Right lobe of liver (tissue), 6 donors: ENCODE measurements around the gene VPS8. TPM values are rescaled to one million over a fixed set of nuclear protein-coding genes. Genes with fewer than 3 reads are reported as not detected.

Experiments used
- ATAC-seq, 4 donors: fragments of 200-7000 bp; cut with Tn5 transposase; one replicate each; pipeline ENCODE4 v1.9.1; 2020; ENCODE audit warnings: mild to moderate bottlenecking in 4 of 4, moderate library complexity in 4 of 4
- DNase-seq, 3 donors: peaks; one replicate each; pipeline ENCODE4 v3.0.0-alpha.2; 2020
- H3K27ac ChIP-seq, 3 donors: fragments of 200-600 bp; one replicate each; pipeline ENCODE4 v1.8.0; 2022
- H3K27me3 ChIP-seq, 2 donors: fragments of 200-600 bp; one replicate each; pipeline ENCODE4 v1.8.0; 2022
- H3K36me3 ChIP-seq, 4 donors: fragments of 200-600 bp; sonication (generic) in 1 of 4; one replicate each; pipeline versions ENCODE4 v1.5.1 to v1.8.0; 2017 to 2022; ENCODE audit warnings: control low read depth in 1 of 4
- H3K4me1 ChIP-seq, 4 donors: fragments of 200-600 bp; sonication (generic) in 1 of 4; one replicate each; pipeline versions ENCODE4 v1.5.1 to v1.8.0; 2017 to 2022; ENCODE audit warnings: control low read depth in 1 of 4
- H3K4me3 ChIP-seq, 3 donors: fragments of 200-600 bp; one replicate each; pipeline ENCODE4 v1.8.0; 2022
- H3K9me3 ChIP-seq, 4 donors: fragments of 200-600 bp; sonication (generic) in 1 of 4; one replicate each; pipeline versions ENCODE4 v1.5.1 to v1.8.0; 2017 to 2022; ENCODE audit warnings: control low read depth in 1 of 4
- POLR2A ChIP-seq: fragments of 450-650 bp; IDR thresholded peaks from one replicate; pipeline ENCODE4 v1.6.1; 2017; ENCODE audit warnings: antibody characterized with exemption, mild to moderate bottlenecking
- WGBS: methylation state at CpG from one replicate; pipeline ENCODE4 v1.1.6; 2018; ENCODE audit warnings: low coverage, low lambda C conversion rate; ENCODE audit not compliant: insufficient coverage; ENCODE audit errors: missing lambda C conversion rate; 5-methylcytosine and 5-hydroxymethylcytosine counted together
- intact Hi-C, 2 donors: fragments of 100-400 bp; cut with DNase I; formaldehyde crosslinking; loops; one replicate each; pipeline versions ENCODE4 v1.11.2 to v1.14.1; 2022
- total RNA-seq, 6 experiments: library from RNA; depleted of rRNA in 2 of 6; stranded (reverse); fragments of >200 nt in 2 of 6; fragmentation: NEBNext Ultra II Directional in 3 of 6; extraction: Animal tissue kit (Norgen Biotek cat#: 25700) in 3 of 6; gene quantifications; one replicate each; pipeline versions ENCODE4 v1.1.0 to v1.2.4, GENCODE V29; 2016 to 2023
- TF ChIP-seq, protein P1 (sequence below), 4 donors: fragments of 200-600 bp in 3 of 4; fragments of 450-650 bp in 1 of 4; IDR thresholded peaks; one replicate each; pipeline versions ENCODE4 v1.5.1 to v1.8.0; 2016 to 2022; ENCODE audit warnings: antibody characterized with exemption in 4 of 4, mild to moderate bottlenecking in 2 of 4
- donor health status: DM: no; HTN: yes; CAD: no.
- donor health status: DM: no; HTN: no; CAD: no.
- donor health status: DM: no; HTN: no; CAD: no.
- donor health status: DM: no; HTN: yes; CAD: no.
- donor health status: DM: no; HTN: yes; CAD: no.

VPS8 gene
- total RNA-seq, 6 experiments from 2014 or later, result 20.4 to 24.5 (median 21.3) TPM

GRCh38 chr3:184796551-184796950 is 15.4 kb upstream of the VPS8 start:
- no peak overlapping the region for H3K27ac ChIP-seq
- no peaks in the 10 kb centered on the region for H3K4me1 ChIP-seq
- no peak overlapping the region for H3K4me3 ChIP-seq
- H3K9me3 ChIP-seq, result no peaks in the 10 kb centered on the region
- DNase-seq (no peak), ATAC-seq (no peak)
- no peaks in the 10 kb centered on the region for H3K27me3 ChIP-seq
- intact Hi-C loops, result no loop called here
- TF ChIP-seq POLR2A, result no peak
- TF ChIP-seq, protein P1, sequence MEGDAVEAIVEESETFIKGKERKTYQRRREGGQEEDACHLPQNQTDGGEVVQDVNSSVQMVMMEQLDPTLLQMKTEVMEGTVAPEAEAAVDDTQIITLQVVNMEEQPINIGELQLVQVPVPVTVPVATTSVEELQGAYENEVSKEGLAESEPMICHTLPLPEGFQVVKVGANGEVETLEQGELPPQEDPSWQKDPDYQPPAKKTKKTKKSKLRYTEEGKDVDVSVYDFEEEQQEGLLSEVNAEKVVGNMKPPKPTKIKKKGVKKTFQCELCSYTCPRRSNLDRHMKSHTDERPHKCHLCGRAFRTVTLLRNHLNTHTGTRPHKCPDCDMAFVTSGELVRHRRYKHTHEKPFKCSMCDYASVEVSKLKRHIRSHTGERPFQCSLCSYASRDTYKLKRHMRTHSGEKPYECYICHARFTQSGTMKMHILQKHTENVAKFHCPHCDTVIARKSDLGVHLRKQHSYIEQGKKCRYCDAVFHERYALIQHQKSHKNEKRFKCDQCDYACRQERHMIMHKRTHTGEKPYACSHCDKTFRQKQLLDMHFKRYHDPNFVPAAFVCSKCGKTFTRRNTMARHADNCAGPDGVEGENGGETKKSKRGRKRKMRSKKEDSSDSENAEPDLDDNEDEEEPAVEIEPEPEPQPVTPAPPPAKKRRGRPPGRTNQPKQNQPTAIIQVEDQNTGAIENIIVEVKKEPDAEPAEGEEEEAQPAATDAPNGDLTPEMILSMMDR (IDR thresholded peaks at IDR 0.05), result no peak
- 53% methylated on average over 8 of the region's 8 CpGs for WGBS
- no peaks in the 10 kb centered on the region for H3K36me3 ChIP-seq

- Histone ChIP-seq H3K9me3 (no peaks in the 10 kb centered on the region), H3K4me1 (no peaks in the 10 kb centered on the region), H3K4me3 (no peak overlapping the region), H3K27me3 (no peaks in the 10 kb centered on the region), H3K36me3 (no peaks in the 10 kb centered on the region), H3K27ac (no peak overlapping the region)
- WGBS, result 67% methylated on average over 3 of the region's 3 CpGs
- DNase-seq (no peak), ATAC-seq (no peak)
- intact Hi-C loops, result no loop called here
- no peak for TF ChIP-seq POLR2A
- TF ChIP-seq, protein P1 (IDR thresholded peaks at IDR 0.05), result no peak
These were observed 15.0 kb upstream of the VPS8 start for GRCh38 chr3:184796954-184797353.

DNA sequence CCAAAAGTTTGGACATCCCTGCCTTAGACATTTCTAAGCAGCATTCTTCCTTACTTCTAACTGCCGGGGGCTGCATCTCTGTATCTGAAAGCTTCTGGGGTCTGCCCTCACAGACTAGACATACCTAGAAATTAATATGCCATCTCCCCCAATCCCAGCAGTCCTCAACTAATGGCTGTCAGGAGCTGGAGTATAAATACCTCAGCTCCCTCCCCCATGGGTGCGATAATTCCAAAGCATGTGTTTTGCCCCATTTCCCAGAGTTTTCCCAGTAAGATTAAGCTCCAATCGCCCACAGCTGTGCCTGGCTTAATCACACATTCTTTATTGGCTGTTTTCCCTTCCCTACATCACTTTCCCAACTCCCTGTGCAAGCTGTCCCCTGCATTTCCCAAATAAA is 13.8 kb upstream of the VPS8 start:
- intact Hi-C loops, result no loop called here
- ATAC-seq (no peak), DNase-seq (no peak)
- no peak overlapping the region for H3K27ac ChIP-seq
- H3K4me3 ChIP-seq, result no peak overlapping the region
- H3K9me3 ChIP-seq, result no peaks in the 10 kb centered on the region
- WGBS, result 82% methylated on average over 3 of the region's 3 CpGs
- H3K36me3 ChIP-seq, result no peaks in the 10 kb centered on the region
- H3K27me3 ChIP-seq, result no peaks in the 10 kb centered on the region
- no peaks in the 10 kb centered on the region for H3K4me1 ChIP-seq
- no peak for TF ChIP-seq POLR2A
- TF ChIP-seq, protein P1 (IDR thresholded peaks at IDR 0.05), result no peak

GRCh38 chr3:184800349-184800930 is 11.5 kb upstream of the VPS8 start:
- TF ChIP-seq, protein P1 (IDR thresholded peaks at IDR 0.05), result no peak
- TF ChIP-seq POLR2A, result no peak
- ATAC-seq, result no peak

More at GRCh38 chr3:184800349-184800930, 11.5 kb upstream of the VPS8 start:
- no peak overlapping the region for H3K4me3 ChIP-seq
- DNase-seq, result no peak
- H3K9me3 ChIP-seq, result no peaks in the 10 kb centered on the region
- 75% methylated on average over 5 of the region's 6 CpGs for WGBS
- no peaks in the 10 kb centered on the region for H3K27me3 ChIP-seq
- H3K4me1 ChIP-seq, result peaks cover 0 to 11% (median 5%) of the 10 kb centered on the region in 4 donors
- intact Hi-C loops, result no loop called here
- H3K27ac ChIP-seq, result no peak overlapping the region
- no peaks in the 10 kb centered on the region for H3K36me3 ChIP-seq
